Adipose tissue (tissue), 3 donors: Measurements from ENCODE around the gene DAB2. TPM values are rescaled to one million over a fixed set of nuclear protein-coding genes. Genes with fewer than 3 reads are reported as not detected.
"Not testable (repeated sequence)": the region's sequence is repeated elsewhere in the genome, so short reads cannot be mapped to it uniquely, and the experiment has no call there.

ENCODE experiments used
- H3K27ac ChIP-seq: one replicate; pipeline ENCODE4 v1.5.1; 2013; ENCODE audit warnings: low read depth, low read length
- WGBS, 3 donors: extraction: QIAGEN DNeasy Blood & Tissue Kit; methylation state at CpG; one replicate each; pipeline ENCODE4 v1.1.7; 2013; 5-methylcytosine and 5-hydroxymethylcytosine counted together
- polyA plus RNA-seq, 3 donors: library from polyadenylated mRNA; stranded (reverse); fragments of 200-250 nt; gene quantifications; one replicate each; pipeline ENCODE4 v1.2.3, GENCODE V29; 2013
- donor health status: healthy with polysubstance abuse.
- donor health status: Bipolar disorder and iron deficiency.
- donor health status: healthy.

Gene DAB2
- polyA plus RNA-seq, 3 donors, result 10.8 to 74.2 (median 37.4) TPM

GRCh38 chr5:39427229-39427628 lies 2.4 kb upstream of the DAB2 start:
- H3K27ac ChIP-seq, result no peak overlapping the region
- 18 to 37% (median 36%) methylated on average over 3 of the region's 3 CpGs for WGBS, 3 donors

- H3K27ac ChIP-seq, result no peak overlapping the region
- WGBS, 3 donors, result 23 to 29% (median 25%) methylated on average over 3 of the region's 3 CpGs
Measured at GRCh38 chr5:39426746-39427105, 1.9 kb upstream of the DAB2 start.

- 36 to 51% (median 38%) methylated on average over 7 of the region's 7 CpGs for WGBS, 3 donors
- H3K27ac ChIP-seq, result no peak overlapping the region
Measured at GRCh38 chr5:39426051-39426745, 1.4 kb upstream of the DAB2 start.

- no peak overlapping the region for H3K27ac ChIP-seq
- WGBS, 3 donors, result 34 to 82% (median 52%) methylated on average over 2 of the region's 2 CpGs
Measured at GRCh38 chr5:39423331-39423751, 1.4 kb downstream of the DAB2 start.

GRCh38 chr5:39422728-39423285 lies 2.0 kb downstream of the DAB2 start:
- 52 to 55% (median 52%) methylated on average over 2 of the region's 2 CpGs for WGBS, 3 donors
- H3K27ac ChIP-seq, result peak overlapping the region; percentile 23

- WGBS, 3 donors, result 46 to 61% (median 47%) methylated on average over 3 of the region's 3 CpGs
- peak overlapping the region; percentile 23 for H3K27ac ChIP-seq
Measured at GRCh38 chr5:39422036-39422606, 2.7 kb downstream of the DAB2 start.

- H3K27ac ChIP-seq, result no peak overlapping the region
- 21 to 48% (median 26%) methylated on average over 6 of the region's 6 CpGs for WGBS, 3 donors
Measured at GRCh38 chr5:39420482-39421145, 4.2 kb downstream of the DAB2 start.

- WGBS, 3 donors, result 18 to 56% (median 38%) methylated on average over 1 of the region's 1 CpG
- no peak overlapping the region for H3K27ac ChIP-seq
Measured at GRCh38 chr5:39419796-39420195, 5.0 kb downstream of the DAB2 start.

- H3K27ac ChIP-seq, result no peak overlapping the region
- WGBS, 3 donors, result 66 to 79% (median 78%) methylated on average over 3 of the region's 3 CpGs
Measured at GRCh38 chr5:39417979-39418378, 6.8 kb downstream of the DAB2 start.

GRCh38 chr5:39415201-39415600 lies 9.6 kb downstream of the DAB2 start:
- 30 to 47% (median 35%) methylated on average over 2 of the region's 2 CpGs for WGBS, 3 donors
- no peak overlapping the region for H3K27ac ChIP-seq

GRCh38 chr5:39414426-39414825 lies 10.4 kb downstream of the DAB2 start:
- H3K27ac ChIP-seq, result no peak overlapping the region

GRCh38 chr5:39413771-39414170 lies 11.0 kb downstream of the DAB2 start:
- H3K27ac ChIP-seq, result no peak overlapping the region

GRCh38 chr5:39412721-39413394 lies 11.9 kb downstream of the DAB2 start:
- 57 to 66% (median 57%) methylated on average over 5 of the region's 5 CpGs for WGBS, 3 donors
- no peak overlapping the region for H3K27ac ChIP-seq

- 79 to 94% (median 84%) methylated on average over 4 of the region's 4 CpGs for WGBS, 3 donors
- H3K27ac ChIP-seq, result no peak overlapping the region
Measured at GRCh38 chr5:39411985-39412384, 12.8 kb downstream of the DAB2 start.

- 0 to 19% (median 2%) methylated on average over 1 of the region's 1 CpG for WGBS, 3 donors
Measured at GRCh38 chr5:39411061-39411460, 13.7 kb downstream of the DAB2 start.

GRCh38 chr5:39409033-39409432 lies 15.7 kb downstream of the DAB2 start:
- WGBS, 3 donors, result 56 to 78% (median 77%) methylated on average over 1 of the region's 1 CpG
- H3K27ac ChIP-seq, result no peak overlapping the region

More at GRCh38 chr5:39411061-39411460, 13.7 kb downstream of the DAB2 start:
- no peak overlapping the region for H3K27ac ChIP-seq

GRCh38 chr5:39405083-39405843 lies 19.5 kb downstream of the DAB2 start:
- no peak overlapping the region for H3K27ac ChIP-seq
- 49 to 63% (median 55%) methylated on average over 5 of the region's 5 CpGs for WGBS, 3 donors

- not testable (repeated sequence) for H3K27ac ChIP-seq
- WGBS, 3 donors, result 82 to 92% (median 87%) methylated on average over 3 of the region's 3 CpGs
Measured at GRCh38 chr5:39403761-39404160, 21.0 kb downstream of the DAB2 start.
